Hepatocyte (in vitro differentiated cells): ENCODE results near the gene ALB. TPM values are rescaled to one million over a fixed set of nuclear protein-coding genes. Genes with fewer than 3 reads are reported as not detected.

Experiments used
- DNase-seq: peaks from one replicate; pipeline ENCODE4 v3.0.0-alpha.2; 2016; ENCODE audit warnings: low spot score
- H2AFZ ChIP-seq: fragments of 200-600 bp; sonication (generic); 2 replicates; pipeline ENCODE4 v1.6.0; 2016; ENCODE audit warnings: antibody characterized with exemption, mild to moderate bottlenecking
- H3K27ac ChIP-seq: fragments of 200-600 bp; sonication (generic); 2 replicates; pipeline ENCODE4 v1.5.1; 2016; ENCODE audit warnings: mild to moderate bottlenecking
- H3K27me3 ChIP-seq: fragments of 200-600 bp; sonication (generic); 2 replicates; pipeline ENCODE4 v1.6.1; 2016
- H3K36me3 ChIP-seq: fragments of 200-600 bp; sonication (generic); replicated peaks from 2 replicates; pipeline ENCODE4 v1.5.1; 2016; ENCODE audit warnings: low read depth; ENCODE audit not compliant: insufficient read depth
- H3K4me1 ChIP-seq: fragments of 200-600 bp; sonication (generic); 2 replicates; pipeline ENCODE4 v1.5.1; 2016; ENCODE audit warnings: mild to moderate bottlenecking, moderate library complexity; ENCODE audit not compliant: insufficient read depth
- H3K4me2 ChIP-seq: fragments of 200-600 bp; sonication (generic); 2 replicates; pipeline ENCODE4 v1.6.0; 2016
- H3K4me3 ChIP-seq: fragments of 200-600 bp; sonication (generic); 2 replicates; pipeline ENCODE4 v1.5.1; 2016; ENCODE audit warnings: mild to moderate bottlenecking
- H3K79me2 ChIP-seq: fragments of 200-600 bp; sonication (generic); 2 replicates; pipeline ENCODE4 v1.6.0; 2017; ENCODE audit warnings: mild to moderate bottlenecking
- H3K9me2 ChIP-seq: fragments of 200-600 bp; sonication (generic); replicated peaks from 2 replicates; pipeline ENCODE4 v1.6.0; 2017; ENCODE audit warnings: mild to moderate bottlenecking; ENCODE audit not compliant: insufficient read depth
- H3K9me3 ChIP-seq: fragments of 200-600 bp; sonication (generic); 2 replicates; pipeline ENCODE4 v1.5.1; 2016; ENCODE audit warnings: low read depth, mild to moderate bottlenecking
- H4K20me1 ChIP-seq: fragments of 200-600 bp; sonication (generic); 2 replicates; pipeline ENCODE4 v1.6.0; 2016; ENCODE audit warnings: mild to moderate bottlenecking; ENCODE audit not compliant: insufficient read depth, poor library complexity, severe bottlenecking
- EZH2 ChIP-seq: fragments of 200-600 bp; sonication (generic); IDR thresholded peaks from 2 replicates; pipeline ENCODE4 v1.6.1; 2016; ENCODE audit warnings: antibody characterized with exemption, mild to moderate bottlenecking, borderline replicate concordance
- EZH2phosphoT487 ChIP-seq: fragments of 200-600 bp; sonication (generic); IDR thresholded peaks from one replicate; pipeline ENCODE4 v1.6.1; 2018; ENCODE audit warnings: antibody characterized with exemption, mild to moderate bottlenecking, low read depth, moderate library complexity; ENCODE audit not compliant: unreplicated experiment, severe bottlenecking
- WGBS: methylation state at CpG from one replicate; pipeline ENCODE4 v1.1.6; 2016; ENCODE audit warnings: low lambda C conversion rate; ENCODE audit errors: missing lambda C conversion rate; 5-methylcytosine and 5-hydroxymethylcytosine counted together
- polyA plus RNA-seq: library from polyadenylated mRNA; unstranded; fragments of >200 nt; fragmentation: Nextera tagmentation; extraction: Ambion mirVana; gene quantifications from 2 replicates; pipeline ENCODE4 v1.2.1, GENCODE V29; 2016
- total RNA-seq: library from RNA; depleted of rRNA; stranded (reverse); fragments of >200 nt; gene quantifications from 2 replicates; pipeline ENCODE4 v1.2.3, GENCODE V29; 2014
- TF ChIP-seq, protein P1 (sequence below): fragments of 200-600 bp; sonication (generic); IDR thresholded peaks from 2 replicates; pipeline ENCODE4 v1.5.1; 2016; ENCODE audit warnings: antibody characterized with exemption, mild to moderate bottlenecking; ENCODE audit not compliant: poor library complexity

Gene ALB
- total and polyA plus RNA-seq, 2 experiments from 2014 or later: 11,384 to 26,686 TPM

GRCh38 chr4:73421708-73422457, 17.8 kb downstream of the ALB start:
- Histone ChIP-seq H3K9me3 (no peaks in the 10 kb centered on the region), H3K27me3 (no peaks in the 10 kb centered on the region), H3K4me1 (no peaks in the 10 kb centered on the region), H2AFZ (no peak overlapping the region), H3K36me3 (no peaks in the 10 kb centered on the region), H3K79me2 (no peaks in the 10 kb centered on the region), H3K4me2 (no peak overlapping the region), H3K9me2 (no peaks in the 10 kb centered on the region), H3K27ac (no peak overlapping the region), H4K20me1 (no peaks in the 10 kb centered on the region), H3K4me3 (no peak overlapping the region)
- no peak for DNase-seq
- TF ChIP-seq EZH2phosphoT487 (no peak), EZH2 (no peak)
- TF ChIP-seq, protein P1, sequence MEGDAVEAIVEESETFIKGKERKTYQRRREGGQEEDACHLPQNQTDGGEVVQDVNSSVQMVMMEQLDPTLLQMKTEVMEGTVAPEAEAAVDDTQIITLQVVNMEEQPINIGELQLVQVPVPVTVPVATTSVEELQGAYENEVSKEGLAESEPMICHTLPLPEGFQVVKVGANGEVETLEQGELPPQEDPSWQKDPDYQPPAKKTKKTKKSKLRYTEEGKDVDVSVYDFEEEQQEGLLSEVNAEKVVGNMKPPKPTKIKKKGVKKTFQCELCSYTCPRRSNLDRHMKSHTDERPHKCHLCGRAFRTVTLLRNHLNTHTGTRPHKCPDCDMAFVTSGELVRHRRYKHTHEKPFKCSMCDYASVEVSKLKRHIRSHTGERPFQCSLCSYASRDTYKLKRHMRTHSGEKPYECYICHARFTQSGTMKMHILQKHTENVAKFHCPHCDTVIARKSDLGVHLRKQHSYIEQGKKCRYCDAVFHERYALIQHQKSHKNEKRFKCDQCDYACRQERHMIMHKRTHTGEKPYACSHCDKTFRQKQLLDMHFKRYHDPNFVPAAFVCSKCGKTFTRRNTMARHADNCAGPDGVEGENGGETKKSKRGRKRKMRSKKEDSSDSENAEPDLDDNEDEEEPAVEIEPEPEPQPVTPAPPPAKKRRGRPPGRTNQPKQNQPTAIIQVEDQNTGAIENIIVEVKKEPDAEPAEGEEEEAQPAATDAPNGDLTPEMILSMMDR: no peak

DNA sequence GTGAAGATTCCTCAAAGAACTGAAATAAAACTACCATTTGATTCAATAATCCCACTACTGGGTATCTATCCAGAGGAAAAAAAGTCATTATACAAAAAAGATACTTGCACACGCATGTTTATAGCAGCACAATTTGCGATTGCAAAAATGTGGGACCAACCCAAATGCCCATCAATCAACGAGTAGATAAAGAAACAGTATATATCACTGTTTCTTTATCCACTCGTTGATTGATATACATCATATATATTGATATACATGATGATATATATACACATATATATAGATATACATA, 18.3 kb downstream of the ALB start:
- no peak overlapping the region for H3K27ac ChIP-seq
- no peaks in the 10 kb centered on the region for H3K4me1 ChIP-seq
- DNase-seq: no peak
- H3K4me2 ChIP-seq: no peak overlapping the region
- no peak overlapping the region for H3K4me3 ChIP-seq
- no peaks in the 10 kb centered on the region for H3K9me2 ChIP-seq
- 85% methylated on average over 4 of the region's 4 CpGs for WGBS
- no peaks in the 10 kb centered on the region for H3K9me3 ChIP-seq
- TF ChIP-seq EZH2: no peak
- TF ChIP-seq EZH2phosphoT487: no peak
- TF ChIP-seq, protein P1: no peak
- no peaks in the 10 kb centered on the region for H3K79me2 ChIP-seq
- H4K20me1 ChIP-seq: no peaks in the 10 kb centered on the region
- no peaks in the 10 kb centered on the region for H3K36me3 ChIP-seq
- no peaks in the 10 kb centered on the region for H3K27me3 ChIP-seq
- no peak overlapping the region for H2AFZ ChIP-seq

DNA sequence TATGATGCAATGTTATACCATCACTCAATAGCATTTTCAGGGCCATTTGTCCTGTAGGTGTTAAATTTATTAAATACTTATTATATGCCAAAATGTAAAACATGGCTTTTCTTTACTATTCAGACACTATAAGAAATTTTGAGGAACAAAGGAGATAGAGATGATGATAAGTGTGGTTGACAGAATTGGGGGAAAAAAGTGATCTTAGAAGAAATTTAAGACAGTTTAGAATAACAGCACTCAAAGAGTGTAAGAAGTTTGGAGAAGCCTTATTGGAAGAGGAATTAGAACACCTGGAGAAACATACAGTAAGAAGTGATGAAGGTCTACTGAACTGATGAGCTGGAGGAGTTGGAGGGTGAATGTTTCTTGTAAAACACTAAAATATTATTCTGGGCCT, 19.1 kb downstream of the ALB start:
- H3K4me2 ChIP-seq: no peak overlapping the region
- H3K79me2 ChIP-seq: no peaks in the 10 kb centered on the region
- no peaks in the 10 kb centered on the region for H3K9me3 ChIP-seq
- H2AFZ ChIP-seq: no peak overlapping the region
- no peak for DNase-seq
- no peaks in the 10 kb centered on the region for H3K4me1 ChIP-seq
- H3K36me3 ChIP-seq: no peaks in the 10 kb centered on the region
- TF ChIP-seq, protein P1: no peak
- TF ChIP-seq EZH2: no peak
- TF ChIP-seq EZH2phosphoT487: no peak
- H3K9me2 ChIP-seq: no peaks in the 10 kb centered on the region
- no peaks in the 10 kb centered on the region for H3K27me3 ChIP-seq
- H4K20me1 ChIP-seq: no peaks in the 10 kb centered on the region
- no peak overlapping the region for H3K27ac ChIP-seq
- no peak overlapping the region for H3K4me3 ChIP-seq

DNA sequence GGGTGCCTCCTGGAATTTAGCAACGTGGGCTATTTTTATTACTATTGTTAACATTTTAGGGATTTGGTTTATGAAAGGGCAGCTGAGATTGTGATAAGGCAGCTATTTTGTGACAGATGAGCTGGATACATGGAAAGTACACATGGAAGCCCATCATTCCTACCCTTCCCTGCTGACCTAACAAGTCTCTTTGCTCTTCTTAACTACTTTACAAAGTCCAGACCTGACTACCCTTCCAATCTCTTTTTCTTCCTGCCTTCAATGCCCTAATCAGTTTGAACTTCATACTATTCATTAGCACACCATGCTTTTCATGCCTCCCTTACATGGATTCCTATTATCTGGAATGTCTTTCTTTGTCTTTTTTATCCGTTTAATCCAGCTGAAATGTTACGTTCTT, 22.6 kb downstream of the ALB start:
- no peak for TF ChIP-seq EZH2phosphoT487
- TF ChIP-seq EZH2: no peak
- TF ChIP-seq, protein P1: no peak
- WGBS: 69% methylated on average over 3 of the region's 3 CpGs
- H3K4me2 ChIP-seq: no peak overlapping the region

More for the DNA sequence above, 22.6 kb downstream of the ALB start:
- H3K9me3 ChIP-seq: no peaks in the 10 kb centered on the region
- H3K79me2 ChIP-seq: no peaks in the 10 kb centered on the region
- no peaks in the 10 kb centered on the region for H4K20me1 ChIP-seq
- H2AFZ ChIP-seq: no peak overlapping the region
- no peak overlapping the region for H3K4me3 ChIP-seq
- no peak for DNase-seq
- H3K4me1 ChIP-seq: peaks cover 5% of the 10 kb centered on the region
- H3K27me3 ChIP-seq: no peaks in the 10 kb centered on the region
- H3K36me3 ChIP-seq: no peaks in the 10 kb centered on the region
- no peak overlapping the region for H3K27ac ChIP-seq
- no peaks in the 10 kb centered on the region for H3K9me2 ChIP-seq
